HFF-Myc (cell line): ENCODE data around the gene CCDC81.

ENCODE experiments used
- DNase-seq: peaks from one replicate; pipeline ENCODE4 v3.0.0-alpha.2; 2011; ENCODE audit warnings: low read depth; ENCODE audit errors: extremely low read depth
- H3K4me3 ChIP-seq: replicated peaks from 2 replicates; pipeline ENCODE4 v1.5.1; 2011; ENCODE audit warnings: low read depth, mild to moderate bottlenecking, control low read depth, low read length
- CTCF ChIP-seq: IDR thresholded peaks from 2 replicates; pipeline ENCODE4 v1.5.1; 2012; ENCODE audit warnings: mild to moderate bottlenecking, low read depth, low read length, control low read depth; ENCODE audit errors: missing control alignments

The CCDC81 gene

GRCh38 chr11:86444981-86445380 is 70.3 kb downstream of the CCDC81 start:
- H3K4me3 ChIP-seq = no peak overlapping the region
- no peak for TF ChIP-seq CTCF
- no peak for DNase-seq

DNA sequence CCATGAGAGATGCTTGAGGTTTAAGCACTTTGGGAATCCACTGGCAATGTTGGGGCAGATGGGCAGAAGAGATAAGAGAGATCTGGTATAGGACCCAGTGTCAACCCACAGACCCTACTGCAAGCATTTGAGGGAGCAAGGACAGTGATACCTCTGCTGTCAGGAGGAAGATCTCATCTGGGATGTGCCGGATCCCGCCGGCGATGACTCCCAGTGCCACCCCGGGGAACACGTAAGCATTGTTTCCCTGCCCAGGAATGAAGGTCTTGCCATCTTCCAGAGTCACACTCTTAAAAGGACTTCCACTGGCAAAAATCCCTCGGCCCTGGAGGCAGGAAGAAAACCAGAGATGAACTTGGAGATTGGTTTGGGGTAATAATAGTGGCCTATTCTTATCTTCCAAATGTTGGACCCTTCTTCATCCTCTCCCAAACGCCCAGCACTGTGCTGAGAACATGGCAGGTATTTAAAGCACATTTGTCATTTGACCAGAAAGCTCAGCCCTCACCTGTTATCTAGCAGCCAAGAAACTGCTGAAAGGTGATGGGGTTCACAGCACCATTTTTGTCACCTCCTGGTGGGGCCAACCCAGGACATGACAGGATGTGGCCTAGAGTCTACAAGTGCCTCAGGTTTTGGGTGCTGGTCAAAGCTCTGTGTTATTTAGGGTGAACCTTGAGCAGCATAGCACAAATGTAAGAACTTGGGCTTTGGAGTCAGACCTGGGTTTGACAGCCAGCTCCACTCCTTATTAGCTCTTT is 71.7 kb downstream of the CCDC81 start:
- no peak for TF ChIP-seq CTCF
- H3K4me3 ChIP-seq = no peak overlapping the region
- DNase-seq = no peak

GRCh38 chr11:86446924-86447285 is 72.2 kb downstream of the CCDC81 start:
- DNase-seq = no peak
- no peak overlapping the region for H3K4me3 ChIP-seq
- no peak for TF ChIP-seq CTCF

- no peak overlapping the region for H3K4me3 ChIP-seq
- TF ChIP-seq CTCF = no peak
- DNase-seq = no peak
These were observed 73.2 kb downstream of the CCDC81 start for GRCh38 chr11:86447763-86448480.

- no peak overlapping the region for H3K4me3 ChIP-seq
- no peak for DNase-seq
- no peak for TF ChIP-seq CTCF
These were observed 75.4 kb downstream of the CCDC81 start for GRCh38 chr11:86449993-86450629.

GRCh38 chr11:86453290-86454030 is 78.8 kb downstream of the CCDC81 start:
- no peak for DNase-seq
- H3K4me3 ChIP-seq = no peak overlapping the region
- peak; percentile 12 for TF ChIP-seq CTCF
